HG02970 (cell line): ENCODE measurements around the gene CD300H.

ENCODE experiments used
- ATAC-seq: cut with Tn5 transposase; IDR thresholded peaks from one replicate; pipeline ENCODE4 v1.9.1; 2021; ENCODE audit warnings: mild to moderate bottlenecking, moderate library complexity, moderate number of reproducible peaks; ENCODE audit not compliant: unreplicated experiment, low FRiP score

CD300H gene

DNA sequence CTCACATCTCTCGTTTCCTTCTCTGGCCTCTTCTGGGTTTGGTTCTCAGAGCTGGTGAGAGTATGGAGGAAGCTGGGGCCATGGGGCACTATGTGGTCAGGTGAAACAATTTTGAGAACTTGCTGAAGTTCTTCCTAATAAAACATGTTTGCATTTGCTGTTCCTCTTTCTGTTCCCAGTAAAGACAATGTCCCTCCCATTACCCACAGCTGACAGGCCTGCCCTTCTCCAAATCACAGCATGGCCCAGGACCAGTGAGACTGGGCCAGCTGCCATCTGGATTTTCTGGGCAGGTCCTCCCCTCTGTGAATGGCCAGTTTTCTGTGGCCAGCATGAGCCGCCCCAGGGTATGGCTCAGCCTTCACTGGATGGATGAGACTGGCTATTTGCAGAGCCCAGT, at the start of gene CD300H:
CD300H (minus strand) TSS at position 113 of the 400 bp plus-strand sequence.
- ATAC-seq = no peak

DNA sequence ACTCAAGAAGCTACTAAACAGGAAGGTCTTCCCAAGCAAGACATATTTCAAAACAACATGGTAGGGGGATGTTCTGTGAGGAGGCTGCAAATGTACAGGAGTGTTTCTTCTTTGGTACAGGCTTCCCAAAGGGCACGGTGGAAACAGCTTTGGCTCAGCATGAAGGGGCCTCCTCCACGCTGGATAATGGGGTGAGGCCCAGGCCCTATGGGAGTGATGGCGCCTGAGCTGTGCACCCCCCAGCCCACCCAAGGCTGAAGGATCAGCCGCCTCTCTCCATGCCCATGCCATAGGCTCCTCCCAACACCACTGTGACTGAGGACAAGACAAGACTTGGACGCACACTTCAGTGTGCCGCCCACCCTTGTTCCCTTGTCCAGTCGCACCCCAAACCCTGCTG, 49.4 kb upstream of the CD300H start:
- no peak for ATAC-seq

DNA sequence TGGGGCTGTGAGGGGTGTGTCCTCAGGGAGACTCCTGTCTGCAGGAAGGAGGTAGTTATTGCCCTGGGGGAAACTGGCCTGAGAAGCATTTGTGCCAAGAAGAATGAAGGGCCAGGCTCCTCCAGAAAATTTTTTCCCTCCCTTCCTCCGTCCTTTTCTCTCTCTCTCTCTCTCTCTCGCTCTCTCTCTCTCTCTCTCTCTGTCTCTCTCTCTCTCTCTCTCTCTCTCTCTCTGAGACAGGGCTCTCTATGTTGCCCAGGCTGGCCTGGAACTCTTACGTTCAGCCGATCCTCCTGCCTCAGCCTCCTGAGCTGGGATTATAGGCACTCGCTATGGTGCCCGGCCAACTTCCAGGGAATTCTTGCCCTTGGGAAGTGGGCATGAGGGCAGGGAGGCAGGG, 44.7 kb upstream of the CD300H start:
- no peak for ATAC-seq

DNA sequence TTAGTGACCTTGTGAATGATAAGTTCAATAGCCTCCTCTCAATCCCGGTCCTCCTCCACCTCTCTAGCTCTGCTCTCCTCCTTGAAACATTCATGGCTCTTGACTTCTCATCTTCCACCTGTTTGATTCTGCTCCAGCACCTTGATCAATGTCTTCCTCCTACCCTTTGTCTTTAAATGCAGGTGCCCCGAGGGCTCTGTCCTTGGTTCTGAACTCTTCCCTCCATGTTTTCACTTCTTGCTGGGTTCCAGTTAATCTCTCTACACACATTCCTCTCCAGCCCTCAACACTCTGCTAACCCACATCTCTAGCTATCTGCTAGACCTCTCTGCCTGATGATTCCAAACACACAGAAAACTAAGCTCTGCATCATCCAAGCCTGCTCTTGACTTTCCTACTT, 42.8 kb upstream of the CD300H start:
- no peak for ATAC-seq

DNA sequence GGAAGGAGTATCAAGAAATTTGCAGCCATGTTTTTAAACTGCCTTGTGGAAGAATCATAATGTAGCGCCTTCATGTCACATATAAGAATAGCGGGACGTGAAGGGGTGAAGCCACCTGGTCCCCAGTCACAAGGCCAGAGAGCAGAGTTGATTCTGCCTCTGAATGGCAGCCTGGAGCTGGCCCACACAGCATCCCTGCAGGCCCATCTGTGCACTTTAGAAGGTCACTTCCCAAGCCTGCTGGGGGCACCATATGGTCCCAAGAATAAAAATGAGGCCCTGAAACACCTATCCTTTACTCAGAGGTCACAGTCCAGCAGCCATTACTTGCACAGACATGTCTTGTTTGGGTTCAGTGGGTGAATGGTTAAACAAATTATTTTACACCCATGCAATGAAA, 41.2 kb upstream of the CD300H start:
- ATAC-seq = no peak

DNA sequence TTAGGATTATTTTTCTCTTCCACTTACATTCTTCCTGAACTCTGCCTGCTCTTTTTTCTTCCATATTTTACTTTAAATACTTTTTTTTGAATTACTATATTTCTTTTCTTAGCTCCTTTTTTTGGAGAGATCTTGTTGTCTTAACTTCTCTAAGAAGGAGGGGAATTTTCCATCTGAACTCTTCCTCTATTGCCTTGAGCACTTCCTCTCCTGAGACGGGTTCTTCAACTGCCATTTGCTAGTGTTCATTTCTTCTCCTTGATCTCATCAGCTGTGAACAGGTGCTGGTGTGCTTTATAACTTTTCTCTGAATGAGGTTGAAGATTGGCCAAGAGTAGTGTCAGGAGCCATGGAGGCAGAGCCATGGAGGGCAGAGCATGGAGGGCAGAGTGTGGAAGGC, 39.9 kb upstream of the CD300H start:
- ATAC-seq = no peak

DNA sequence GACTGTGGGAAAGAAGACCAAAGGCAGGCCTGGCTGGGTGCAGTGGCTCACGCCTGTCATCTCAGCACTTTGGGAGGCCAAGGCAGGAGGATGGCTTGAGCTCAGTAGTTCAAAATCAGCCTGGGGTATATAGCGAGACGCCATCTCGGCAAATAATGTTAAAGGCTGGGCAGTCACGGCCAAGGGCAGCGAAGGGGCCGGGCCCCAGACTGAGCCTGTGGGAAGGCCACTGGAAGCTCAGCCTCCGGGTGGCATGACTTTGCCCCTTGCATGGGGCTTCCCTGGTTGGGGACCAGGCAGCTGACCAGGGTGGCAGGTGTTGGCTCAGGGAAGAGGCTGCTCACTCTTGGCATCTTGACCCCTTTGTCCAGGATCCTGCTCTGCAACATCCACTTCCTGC, 38.7 kb upstream of the CD300H start:
- ATAC-seq = no peak

DNA sequence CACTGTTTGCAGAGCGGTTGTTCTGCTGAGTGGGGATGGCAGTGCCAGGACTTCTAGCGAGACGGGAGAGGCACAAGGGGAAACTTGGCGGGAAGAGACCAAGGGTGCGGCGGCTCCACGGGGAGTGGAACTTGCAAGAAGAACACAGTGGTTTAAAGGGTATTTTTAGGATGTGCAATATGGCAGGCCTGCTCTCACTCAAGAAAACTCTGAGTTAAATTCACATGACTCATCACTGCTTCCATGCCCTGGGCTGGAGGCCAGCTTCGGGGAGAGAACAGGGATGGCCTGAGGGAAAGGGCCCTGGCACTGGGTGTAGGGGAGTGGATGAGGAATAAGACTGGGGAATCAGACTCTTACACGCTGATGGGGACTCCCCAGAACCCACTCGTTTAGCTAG, 38.1 kb upstream of the CD300H start:
- ATAC-seq = no peak

DNA sequence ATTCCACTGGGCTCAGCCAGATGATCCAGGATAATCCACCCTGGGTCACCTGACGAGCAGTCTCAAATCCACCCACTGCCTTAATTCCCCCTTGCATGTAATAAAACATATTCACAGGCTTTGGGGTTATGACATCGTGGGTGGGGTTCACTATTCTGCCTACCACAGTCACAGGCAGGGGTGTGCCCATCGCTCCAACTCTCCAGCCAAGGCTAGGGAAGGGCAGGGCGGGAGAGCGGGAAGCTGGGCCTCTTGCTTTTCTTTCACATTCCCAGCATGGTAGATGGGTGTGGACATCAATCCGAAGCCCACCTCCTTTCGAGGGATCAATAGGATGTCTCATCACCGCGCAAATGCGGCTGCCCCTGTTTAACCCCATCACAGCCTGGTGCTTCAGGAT, 37.5 kb upstream of the CD300H start:
- ATAC-seq = no peak

DNA sequence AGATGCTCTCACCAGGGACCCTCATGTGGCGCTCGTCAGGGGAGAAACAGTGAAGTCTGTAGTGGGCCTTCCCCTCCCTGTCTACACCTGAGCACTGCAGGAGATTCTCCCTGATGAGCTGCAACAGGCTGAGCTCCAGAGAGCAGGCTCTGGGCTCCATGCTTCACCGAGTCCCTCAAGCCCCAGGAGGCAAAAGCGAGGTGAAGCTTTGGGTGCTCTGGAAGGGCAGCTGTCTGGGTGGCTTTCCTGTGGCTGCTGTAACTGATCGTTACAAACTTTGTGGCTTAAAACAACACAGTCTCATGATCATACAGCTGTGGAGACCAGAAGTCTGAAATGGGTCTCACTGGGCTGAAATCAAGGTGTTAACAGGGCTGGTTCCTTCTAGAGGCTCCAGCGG, 36.9 kb upstream of the CD300H start:
- no peak for ATAC-seq

DNA sequence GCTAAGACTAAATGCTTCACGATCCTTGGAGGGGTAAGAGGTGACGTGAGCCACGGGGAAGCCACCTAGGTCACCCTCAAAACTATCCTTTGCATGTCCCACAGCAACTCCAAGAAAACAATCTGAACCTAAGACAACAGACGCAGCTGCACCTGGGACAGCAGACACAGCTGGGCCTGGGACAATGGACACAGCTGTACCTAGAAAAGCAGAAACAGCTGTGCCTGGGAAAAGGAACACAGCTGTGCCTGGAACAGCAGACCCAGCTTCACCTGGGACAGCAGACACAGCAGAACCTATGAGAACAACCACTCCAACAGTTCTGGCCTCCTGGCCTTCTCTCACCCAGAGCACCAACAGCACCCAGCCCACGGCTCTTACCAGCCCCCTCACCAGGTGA, 36.4 kb upstream of the CD300H start:
- ATAC-seq = no peak

DNA sequence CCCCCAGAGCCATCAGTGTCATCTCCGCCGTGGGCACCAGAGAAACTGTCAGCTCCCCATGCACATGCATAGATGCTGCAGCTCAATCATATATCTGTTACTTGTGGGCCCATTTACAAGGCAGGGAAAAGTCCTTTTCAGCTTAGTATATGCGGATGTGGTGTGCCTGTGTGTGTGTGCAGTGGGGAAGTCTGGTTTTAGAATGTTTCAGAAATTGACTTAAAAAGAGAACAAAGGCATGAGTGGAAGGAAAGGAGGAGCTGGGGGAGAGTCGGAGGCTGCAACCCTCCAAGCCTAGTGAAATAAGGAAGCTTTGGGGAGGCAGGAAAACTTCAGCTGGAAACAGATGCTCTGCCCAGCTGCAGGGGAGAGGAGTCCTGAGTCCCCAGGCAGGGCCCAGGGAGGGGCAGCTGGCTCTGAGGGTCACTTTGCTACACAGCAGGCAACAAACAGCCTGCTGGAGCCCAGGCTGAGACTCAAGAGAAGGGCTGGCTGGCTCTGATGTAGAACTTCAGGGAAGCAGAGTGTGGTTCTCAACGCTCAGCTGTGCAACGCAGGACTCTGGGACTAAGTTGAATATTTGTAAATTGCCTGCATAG, 35.8 kb upstream of the CD300H start:
- ATAC-seq = no peak

DNA sequence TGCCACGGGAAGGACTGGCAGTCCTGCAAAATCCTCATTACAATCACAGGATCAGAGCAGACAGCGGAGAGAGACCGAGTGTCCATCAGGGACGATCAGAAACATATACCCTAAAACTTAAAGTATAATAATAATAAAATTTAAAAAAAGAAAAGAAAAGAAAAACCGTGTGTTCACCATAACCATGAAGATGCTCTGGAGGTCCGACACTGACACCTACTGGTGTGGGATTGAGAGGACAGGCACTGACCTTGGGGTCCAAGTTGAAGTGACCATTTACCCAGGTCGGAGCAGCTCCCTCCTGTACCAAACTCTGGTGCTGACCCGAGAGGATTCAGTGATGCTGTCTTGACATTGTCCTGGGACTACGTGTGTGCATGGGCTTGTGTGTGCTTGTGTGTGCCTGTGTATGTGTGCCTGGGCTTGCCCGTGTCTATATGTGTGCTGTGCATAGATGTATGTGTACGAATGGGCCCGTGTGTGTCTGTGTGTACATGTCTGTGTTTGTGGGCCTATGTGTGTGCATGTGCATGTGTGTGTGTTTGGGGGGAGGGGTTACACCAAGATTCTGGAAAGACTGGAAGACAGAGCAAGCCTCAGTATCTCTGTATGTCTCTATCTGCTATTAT, 34.7 kb upstream of the CD300H start:
- ATAC-seq = no peak

DNA sequence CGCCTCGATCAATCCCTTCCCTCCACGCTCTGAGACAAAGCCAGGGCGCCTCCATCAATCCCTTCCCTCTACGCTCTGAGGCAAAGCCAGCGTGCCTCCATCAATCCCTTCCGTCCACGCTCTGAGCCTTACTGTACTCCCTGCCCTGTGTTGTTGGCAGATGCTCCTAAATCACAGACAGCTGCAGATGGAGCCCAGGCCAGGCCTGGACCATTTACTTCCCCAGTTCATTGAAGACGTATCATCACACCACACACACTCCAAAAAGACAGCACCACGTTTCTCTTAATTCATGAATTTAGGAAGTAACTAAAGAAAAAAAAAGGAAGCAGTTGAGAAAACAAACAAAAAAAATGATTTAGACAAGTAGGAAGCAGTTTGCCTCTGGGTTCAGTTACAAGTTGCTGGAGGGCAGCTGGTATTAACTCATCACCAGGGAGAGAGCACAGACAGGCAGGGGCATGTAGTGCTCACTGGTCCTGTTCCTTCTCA, 32.2 kb upstream of the CD300H start:
- ATAC-seq = no peak

DNA sequence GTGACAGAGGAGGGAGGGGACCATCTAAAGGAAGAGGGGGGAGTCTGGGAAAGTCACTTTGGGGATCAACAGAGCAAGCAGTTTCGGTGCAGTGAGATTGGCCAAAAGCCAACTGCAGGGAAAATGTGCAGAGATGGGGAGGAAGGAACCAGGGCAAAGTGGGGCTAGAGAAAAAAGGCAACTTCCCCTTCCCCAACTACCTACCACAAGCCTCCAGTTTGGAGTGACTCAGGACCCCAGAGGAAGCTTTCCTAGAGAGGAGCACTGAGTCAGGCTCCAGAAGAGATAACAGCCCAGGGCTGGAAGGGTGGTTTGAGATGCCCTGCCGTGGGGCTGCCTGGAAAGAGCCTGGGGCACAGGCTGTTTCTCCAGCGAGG, 31.7 kb upstream of the CD300H start:
- ATAC-seq = no peak

DNA sequence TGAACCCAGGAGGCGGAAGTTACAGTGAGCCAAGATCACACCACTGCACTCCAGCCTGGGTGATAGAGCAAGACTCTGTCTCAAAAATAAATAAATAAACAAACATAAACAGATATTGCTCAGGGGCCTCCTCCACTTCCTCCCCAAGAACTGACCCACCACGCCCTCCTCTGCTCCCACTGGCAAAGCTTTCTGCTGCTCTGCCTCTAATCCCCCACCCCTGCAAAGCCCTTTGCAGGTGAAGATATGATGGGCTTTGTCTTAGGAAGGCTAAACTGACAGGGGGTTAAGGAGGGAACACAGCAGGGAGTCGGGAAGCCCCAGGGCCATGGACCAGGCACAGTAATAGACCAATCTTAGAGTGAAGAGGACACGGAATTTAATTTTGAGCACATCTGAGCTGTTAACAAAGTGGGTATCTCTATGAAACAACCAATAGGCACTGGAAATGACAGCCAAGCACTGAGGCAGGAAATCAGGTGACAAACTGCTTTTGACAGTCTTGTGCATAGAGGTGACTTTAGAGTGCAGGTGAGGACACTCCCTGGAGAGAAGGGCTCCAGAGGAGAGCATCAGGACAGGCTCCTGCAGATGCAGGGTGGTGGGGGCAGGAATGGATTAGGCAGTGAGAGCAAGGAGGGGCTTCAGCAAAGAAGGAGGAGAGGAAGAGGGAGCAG, 31.2 kb upstream of the CD300H start:
- ATAC-seq = no peak

DNA sequence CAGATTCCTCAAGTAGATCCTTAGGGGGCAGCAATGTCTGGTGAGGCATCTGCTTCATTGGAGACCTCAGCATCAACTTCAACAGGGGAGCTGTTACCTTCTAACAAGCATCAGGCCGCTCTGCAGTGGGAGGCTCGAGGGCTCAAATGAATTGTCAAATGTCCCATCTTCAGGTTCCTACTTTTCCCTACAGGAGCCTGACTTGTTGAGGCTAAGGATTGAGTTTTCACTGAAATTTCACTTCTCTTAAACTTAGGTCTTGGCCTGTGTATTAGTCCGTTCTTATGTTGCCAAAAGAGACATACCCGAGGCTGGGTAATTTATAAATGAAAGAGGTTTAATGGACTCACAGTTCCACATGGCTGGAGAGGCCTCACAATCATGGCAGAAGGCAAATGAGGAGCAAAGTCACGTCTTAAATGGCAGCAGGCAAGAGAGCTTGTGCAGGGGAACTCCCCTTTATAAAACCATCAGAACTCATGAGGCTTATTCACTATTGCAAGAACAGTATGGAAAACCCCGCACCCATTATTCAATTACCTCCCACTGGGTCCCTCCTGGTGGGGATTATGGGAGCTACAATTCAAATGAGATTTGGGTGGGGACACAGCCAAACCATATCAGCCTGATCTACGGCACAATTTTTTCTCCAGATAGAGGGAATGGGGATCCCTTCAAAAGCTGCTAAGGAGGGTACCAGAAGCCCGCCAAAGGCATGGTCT, 29.9 kb upstream of the CD300H start:
- ATAC-seq = no peak

DNA sequence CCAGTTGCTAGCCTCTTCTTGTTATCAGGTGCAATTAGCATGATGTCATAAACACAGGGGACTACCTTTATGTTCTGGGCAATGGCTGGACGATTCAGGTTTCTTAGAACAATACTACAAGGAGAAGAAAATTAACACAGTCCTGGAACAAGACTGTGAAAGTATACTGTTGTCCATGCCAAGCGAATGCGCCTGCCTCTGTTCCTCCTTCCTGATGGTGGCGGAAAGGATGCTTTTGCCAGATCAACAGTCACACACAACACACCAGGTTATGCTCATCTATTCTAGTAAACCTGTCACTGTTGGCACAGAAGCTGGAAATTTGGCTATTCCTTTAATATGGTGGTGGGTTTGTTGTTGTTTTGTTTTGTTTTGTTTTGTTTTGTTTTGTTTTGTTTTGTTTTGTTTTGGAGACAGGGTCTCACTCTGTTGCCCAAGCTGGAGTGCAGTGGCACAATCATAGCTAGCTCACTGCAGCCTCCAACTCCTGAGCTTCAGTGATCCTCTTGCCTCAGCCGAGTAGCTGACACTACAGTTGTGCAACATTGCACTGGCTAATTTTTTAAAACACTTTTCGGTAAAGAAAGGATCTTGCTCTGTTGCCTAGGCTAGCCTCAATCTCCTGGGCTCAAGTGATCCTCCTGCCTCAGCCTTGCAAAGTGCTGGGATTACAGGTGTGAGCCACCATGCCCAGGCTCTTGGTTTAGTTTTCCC, 27.9 kb upstream of the CD300H start:
- ATAC-seq = no peak

DNA sequence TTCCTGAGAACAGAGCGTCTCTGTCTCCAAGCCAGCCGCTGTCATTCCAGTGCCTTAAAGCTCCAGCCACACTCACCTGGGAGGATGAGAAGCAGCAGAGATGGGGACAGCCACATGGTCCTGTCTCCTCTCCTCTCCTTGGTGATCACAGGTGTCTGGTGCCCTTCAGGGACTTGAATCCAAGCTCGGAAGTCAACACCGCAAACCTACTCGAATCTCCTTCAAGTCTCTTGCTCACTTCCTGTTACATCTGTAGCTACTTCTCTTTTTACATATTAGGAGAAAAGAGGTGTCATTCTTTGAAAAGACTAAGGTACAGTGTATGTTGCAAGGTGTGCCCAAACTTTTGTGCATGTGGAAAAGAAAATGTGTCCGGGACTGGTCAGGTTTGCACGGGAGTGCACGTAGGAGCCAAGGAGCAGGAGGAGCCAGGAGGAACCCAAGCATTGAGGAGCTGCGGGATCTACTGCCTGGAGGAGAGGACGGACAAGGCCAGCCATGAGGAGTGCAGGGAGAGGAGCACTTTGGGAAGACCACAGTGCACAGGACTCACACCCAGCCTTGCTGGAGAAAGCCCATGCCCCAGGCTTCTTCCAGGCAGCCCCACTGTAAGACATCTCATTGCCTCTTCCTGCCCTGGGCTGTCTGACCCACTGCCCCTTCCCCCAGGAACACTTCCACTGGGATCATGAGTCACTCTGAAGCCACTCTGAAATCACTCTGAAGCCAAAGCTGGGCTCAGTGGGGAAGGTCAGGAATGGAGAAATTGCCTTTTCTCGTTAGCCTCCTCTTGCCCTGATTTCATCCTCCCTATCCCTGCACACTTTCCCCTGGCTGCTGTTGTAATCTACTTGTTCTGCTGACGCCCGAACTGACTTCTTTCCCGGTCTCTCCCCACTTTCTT, 25.0 kb upstream of the CD300H start, which contains the start of gene CD300LD:
CD300LD (minus strand) TSS at position 197 of the 904 bp plus-strand sequence; CDS start at position 116, 81 bp downstream.
- ATAC-seq = no peak

DNA sequence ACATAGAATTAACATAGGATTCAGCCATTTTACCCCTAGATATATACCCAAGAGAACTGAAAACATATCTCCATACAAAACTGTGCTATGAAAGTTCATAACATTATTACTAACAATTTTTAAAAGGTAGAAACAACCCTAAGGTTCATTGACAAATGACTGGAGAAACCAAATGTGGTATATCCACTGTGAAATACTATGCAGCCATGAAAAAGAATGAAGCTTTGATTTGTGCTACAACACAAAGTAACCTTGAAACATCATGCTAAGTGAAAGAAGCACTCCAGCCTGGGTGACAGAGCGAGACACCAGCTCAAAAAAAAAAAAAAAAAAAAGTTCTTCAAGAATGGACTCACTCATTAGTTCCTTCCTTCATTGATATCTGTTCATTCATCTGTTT, 24.2 kb upstream of the CD300H start:
- ATAC-seq = no peak
